Ramos (cell line): ENCODE results near the gene ERBB4.

ENCODE experiments used
- in situ Hi-C: fragments of 300-500 bp; cut with MboI; formaldehyde crosslinking; loops from one replicate; pipeline ENCODE4 v1.14.3; 2022; ENCODE audit warnings: low sequenced_read_pairs; ENCODE audit not compliant: unreplicated experiment

ERBB4 gene

DNA sequence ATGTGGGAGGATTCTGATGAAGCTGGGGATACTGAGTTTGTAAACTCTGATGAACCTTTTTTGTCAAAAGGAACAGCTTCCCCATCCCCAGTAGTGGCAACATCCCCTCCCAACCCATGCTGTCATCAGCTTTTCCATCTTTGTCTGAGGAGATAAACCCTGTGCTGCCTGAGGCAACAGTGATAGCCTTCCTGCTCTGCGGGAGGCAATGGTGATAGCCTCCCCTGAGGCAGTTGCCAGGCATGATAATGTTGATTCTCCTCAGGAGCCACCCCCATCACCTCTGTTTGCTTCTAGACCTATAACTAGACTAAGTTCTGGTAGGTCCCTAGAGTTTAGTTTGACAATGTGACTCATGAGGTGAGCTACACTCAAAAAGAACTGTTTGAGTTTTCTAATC lies 97.5 kb downstream of the ERBB4 start:
- in situ Hi-C loops: no loop called here

GRCh38 chr2:212428681-212429478 lies 109.7 kb downstream of the ERBB4 start:
- in situ Hi-C loops: no loop called here

GRCh38 chr2:212427638-212428037 lies 111.0 kb downstream of the ERBB4 start:
- in situ Hi-C loops: no loop called here

DNA sequence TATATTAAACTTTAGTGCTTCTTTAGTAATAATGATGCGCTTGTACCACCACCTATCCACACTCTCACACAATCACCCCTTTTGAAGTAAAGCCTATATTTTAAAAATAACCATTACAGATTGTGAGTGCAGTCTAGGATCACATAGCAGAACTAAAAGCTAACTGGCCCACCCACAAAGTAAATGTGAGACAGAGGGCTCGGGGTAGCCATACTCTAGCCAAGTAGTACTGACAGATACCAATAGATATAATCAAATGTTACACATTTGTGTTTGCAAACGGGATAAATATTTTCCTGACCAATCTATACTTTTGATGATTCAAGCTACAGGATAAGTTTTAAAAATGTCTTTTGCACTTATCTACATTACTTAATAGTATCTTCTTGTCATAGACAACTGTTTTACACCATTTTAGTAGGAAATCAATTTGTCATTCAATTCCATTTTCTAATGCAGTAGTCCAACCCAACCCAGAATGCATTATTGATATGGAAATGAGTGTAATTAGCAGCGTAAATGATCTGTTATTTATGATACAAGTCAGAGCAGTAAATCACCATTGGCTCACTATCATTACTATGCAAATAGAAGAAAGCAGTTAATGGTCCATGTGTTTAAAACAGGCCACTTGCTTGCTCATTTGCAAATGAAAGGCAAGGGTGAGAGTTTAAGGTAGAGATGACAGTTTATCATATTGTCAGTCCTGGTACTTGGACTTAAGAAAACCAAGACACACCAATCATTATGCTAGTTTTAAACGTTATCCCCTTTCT lies 111.8 kb downstream of the ERBB4 start:
- in situ Hi-C loops: no loop called here

DNA sequence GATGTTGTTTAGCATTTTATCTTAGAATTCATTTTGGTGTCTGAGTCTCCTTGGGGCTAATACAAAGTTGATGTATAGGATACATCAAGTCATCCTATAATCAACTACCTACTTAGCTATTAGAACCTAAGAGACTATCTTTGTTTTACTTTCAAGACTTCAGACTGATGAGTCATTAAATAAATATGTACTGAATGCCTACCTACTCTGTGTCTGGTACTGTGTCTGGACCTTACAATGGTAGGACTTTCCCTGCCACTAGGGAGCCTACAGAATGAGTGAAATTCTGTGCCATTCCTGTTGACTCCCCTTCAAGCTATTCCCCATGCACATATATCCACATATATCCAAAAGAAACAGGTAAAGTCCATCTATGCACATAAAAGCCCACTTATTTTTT lies 114.5 kb downstream of the ERBB4 start:
- in situ Hi-C loops: no loop called here

DNA sequence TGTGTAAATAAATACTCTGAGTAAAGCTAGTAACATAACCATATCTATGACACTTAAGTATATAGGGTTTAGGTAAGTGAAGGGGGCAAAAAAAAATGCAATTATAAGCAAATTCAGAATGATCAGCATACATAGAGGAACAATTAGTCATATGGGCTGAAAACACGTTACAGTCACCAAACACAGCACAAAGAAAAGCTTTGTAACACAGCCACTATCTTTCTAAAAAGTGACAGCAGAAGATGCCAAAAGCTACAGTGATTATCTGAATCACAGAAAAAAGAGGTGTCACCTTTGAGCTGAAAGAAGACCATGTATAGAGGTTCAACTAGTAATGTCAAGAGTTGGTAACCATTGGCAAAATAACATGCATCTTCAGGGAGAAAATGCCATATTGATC lies 115.5 kb downstream of the ERBB4 start:
- in situ Hi-C loops: no loop called here

GRCh38 chr2:212421556-212422334 lies 116.9 kb downstream of the ERBB4 start:
- in situ Hi-C loops: no loop called here

DNA sequence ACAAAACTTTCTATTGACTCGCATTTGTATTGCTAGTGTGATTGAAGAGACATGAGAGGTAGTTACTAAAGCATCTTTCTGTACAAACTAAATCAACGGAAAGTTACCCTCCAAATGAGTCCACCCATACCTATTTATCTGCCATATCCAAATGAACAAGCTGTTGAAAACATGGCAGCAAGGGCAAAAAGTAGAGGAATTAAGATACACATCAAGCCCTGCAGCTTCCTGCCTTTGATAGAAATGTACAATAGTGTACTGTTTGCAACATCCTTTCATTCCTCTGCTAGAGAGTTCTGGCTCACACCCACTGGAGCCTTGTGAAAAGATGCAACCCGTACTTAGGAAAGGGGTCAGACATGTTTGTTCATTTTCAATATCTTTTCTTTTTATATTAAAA lies 122.5 kb downstream of the ERBB4 start:
- in situ Hi-C loops: no loop called here

GRCh38 chr2:212414767-212415211 lies 123.8 kb downstream of the ERBB4 start:
- in situ Hi-C loops: no loop called here

DNA sequence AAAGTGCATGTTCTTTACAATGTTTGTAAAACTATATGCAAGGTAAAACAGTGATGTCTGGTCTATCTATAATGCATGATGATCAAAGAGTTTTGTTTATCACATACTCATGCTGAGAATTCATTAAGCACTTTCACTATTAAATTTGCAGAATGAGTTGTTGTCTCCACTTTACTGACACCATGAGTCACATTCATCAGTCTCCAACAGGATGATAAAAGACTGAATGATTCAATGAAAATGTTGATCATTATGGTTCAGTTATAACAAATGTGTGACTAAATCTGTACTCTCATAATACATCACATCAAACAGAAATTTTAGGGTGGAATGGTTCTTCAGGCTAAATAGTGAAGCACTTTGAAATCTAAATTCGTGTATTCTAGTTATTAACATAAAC lies 129.0 kb downstream of the ERBB4 start:
- in situ Hi-C loops: no loop called here

GRCh38 chr2:212408524-212408923 lies 130.1 kb downstream of the ERBB4 start:
- in situ Hi-C loops: no loop called here

DNA sequence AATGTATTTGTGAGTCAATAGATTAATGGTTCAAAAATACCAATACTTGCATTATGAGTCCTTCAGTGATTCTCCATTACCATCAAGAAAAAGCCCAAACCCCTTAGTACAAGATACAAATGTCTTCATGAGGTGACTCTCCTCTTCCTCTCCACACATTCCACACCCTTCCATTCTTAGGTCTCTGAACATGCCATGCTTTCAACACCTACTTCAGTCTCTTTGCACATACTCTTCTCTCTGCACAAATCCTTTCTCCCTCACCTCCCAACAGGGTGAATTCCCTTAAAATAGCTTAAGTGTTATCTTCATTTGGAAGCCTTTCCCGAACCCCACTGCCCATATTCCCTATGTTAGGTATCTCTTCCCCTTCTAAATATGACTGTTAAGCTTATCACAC lies 131.9 kb downstream of the ERBB4 start:
- in situ Hi-C loops: no loop called here

DNA sequence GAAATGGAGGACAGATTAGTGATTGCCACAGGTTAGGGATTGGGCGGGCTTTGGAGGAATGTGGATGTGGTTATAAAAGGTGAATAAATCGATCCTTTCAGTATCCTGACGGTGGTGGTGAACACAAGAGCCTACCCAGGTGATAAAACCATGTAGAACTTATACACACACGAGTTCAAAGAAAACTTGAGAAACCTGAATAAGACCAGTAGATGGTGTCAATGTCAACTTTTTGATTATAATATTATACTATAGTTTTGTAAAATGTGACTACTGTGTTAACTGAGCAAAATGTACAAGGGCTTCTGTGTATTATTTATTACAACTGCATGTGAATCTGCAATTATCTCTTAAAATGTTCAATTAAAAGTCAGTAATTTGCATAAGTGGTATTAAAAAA lies 136.3 kb downstream of the ERBB4 start:
- in situ Hi-C loops: no loop called here

GRCh38 chr2:212398316-212398715 lies 140.3 kb downstream of the ERBB4 start:
- in situ Hi-C loops: no loop called here

DNA sequence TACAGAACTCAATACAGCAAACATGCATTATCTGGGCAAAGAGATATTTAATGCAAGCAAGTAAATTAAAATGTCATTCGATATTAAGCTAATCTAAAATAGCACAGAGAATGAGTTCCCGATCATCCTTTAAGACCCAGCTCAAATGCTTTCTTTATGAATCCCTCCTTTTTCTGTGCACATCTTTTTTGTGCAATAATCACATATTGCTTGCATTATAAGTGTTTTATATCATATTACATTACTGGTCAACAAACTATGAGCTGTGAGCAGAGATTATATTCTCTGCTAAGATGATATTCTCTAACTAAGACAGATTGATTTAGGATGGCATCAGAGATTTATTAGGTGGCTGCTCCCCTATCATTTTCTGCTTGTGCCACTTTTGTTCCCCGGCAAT lies 146.1 kb downstream of the ERBB4 start:
- in situ Hi-C loops: no loop called here

DNA sequence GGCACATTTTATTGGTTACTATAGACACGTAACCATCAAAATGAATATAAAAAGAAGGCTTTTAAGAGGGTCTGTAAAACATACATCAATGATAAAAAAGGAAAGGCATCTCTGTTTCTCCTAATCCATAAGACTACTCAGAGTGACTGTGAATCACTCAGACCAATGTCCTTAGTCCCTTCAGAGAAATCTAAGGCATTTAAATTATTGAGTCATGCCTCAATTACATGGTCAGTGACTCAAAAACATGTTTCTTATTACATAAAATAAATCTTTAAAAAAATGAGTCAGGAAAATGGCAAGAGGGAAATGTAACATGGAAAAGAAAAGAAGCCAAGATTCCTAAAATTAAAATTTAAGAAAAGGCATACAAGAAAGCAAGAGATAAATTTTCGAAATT lies 146.6 kb downstream of the ERBB4 start:
- in situ Hi-C loops: no loop called here

DNA sequence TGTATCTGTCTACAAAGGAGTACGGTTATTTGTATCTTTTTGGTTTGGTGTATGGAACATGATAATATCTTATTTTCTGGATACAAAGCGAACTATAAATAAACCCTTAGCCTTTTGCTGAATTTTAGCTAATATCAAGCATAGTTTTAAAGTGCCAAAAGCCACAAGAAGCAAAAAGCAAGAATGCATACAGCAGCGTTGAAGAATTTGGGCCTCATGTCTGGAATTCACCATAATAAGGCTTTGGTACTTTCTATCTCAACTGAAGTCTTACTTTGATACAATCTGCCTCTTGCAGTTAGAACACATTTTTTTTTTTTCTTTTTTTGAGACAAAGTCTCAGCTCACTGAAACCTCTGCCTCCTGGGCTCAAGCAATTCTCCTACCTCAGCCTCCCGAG lies 151.5 kb downstream of the ERBB4 start:
- in situ Hi-C loops: no loop called here

GRCh38 chr2:212385241-212385640 lies 153.4 kb downstream of the ERBB4 start:
- in situ Hi-C loops: no loop called here

- in situ Hi-C loops: no loop called here
These were observed 154.6 kb downstream of the ERBB4 start for GRCh38 chr2:212384027-212384426.

DNA sequence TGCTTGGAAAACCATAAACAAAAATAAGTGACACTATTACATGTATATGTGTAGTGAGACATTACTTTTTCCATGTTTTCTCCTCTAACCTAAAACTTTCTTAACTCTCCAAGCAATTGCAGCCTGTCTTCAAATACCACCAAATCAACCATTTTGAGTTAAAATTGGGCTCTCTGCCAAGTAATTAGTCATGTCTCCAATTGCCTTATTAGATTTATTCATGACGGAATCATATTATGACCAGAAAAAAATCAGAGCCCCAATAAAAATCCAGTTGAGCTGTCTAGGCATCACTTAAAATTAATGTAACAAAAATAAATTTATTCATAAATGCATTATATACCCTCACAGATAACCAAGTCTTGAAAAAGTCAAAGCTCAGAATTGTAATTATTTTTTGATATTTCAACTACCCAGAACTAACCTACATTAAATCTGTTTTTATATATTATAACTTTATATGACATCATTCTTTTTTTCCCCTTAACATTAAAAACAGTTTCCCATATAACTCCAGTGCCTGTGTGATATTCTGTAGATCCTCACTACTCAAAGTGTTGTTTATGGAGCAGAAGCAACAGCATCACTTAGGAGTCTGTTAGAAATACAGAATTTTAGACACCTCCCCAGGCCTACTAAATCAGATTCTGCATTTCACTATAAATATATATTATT lies 157.0 kb downstream of the ERBB4 start:
- in situ Hi-C loops: no loop called here
